Aorta (tissue), 5 donors: ENCODE data around the gene RASL10B. TPM values are rescaled to one million over a fixed set of nuclear protein-coding genes. Genes with fewer than 3 reads are reported as not detected.

Source experiments
- ATAC-seq: fragments of 200-7000 bp; cut with Tn5 transposase; one replicate; pipeline ENCODE4 v1.9.1; 2022; ENCODE audit warnings: moderate library complexity; ENCODE audit not compliant: low FRiP score
- DNase-seq, 2 donors: peaks; one replicate each; pipeline ENCODE4 v3.0.0-alpha.2; 2020
- H3K27ac ChIP-seq, 2 donors: one replicate each; pipeline ENCODE4 v1.5.1; 2013; ENCODE audit warnings: low read length in 2 of 2, mild to moderate bottlenecking in 2 of 2, moderate library complexity in 2 of 2, control low read depth in 1 of 2, inconsistent platforms in 1 of 2, low read depth in 1 of 2
- H3K27me3 ChIP-seq, 2 donors: one replicate each; pipeline ENCODE4 v1.6.1; 2013; ENCODE audit warnings: control low read depth in 1 of 2, low read length in 1 of 2, mild to moderate bottlenecking in 1 of 2, moderate library complexity in 1 of 2; ENCODE audit not compliant: insufficient read depth in 2 of 2, control insufficient read depth in 1 of 2
- H3K36me3 ChIP-seq, 2 donors: one replicate each; pipeline ENCODE4 v1.6.1; 2013; ENCODE audit warnings: control low read depth in 1 of 2, low read length in 1 of 2, mild to moderate bottlenecking in 1 of 2; ENCODE audit not compliant: insufficient read depth in 2 of 2, control insufficient read depth in 1 of 2
- H3K4me1 ChIP-seq, 2 donors: one replicate each; pipeline ENCODE4 v1.6.1; 2013; ENCODE audit warnings: low read length in 2 of 2, control low read depth in 1 of 2, mild to moderate bottlenecking in 1 of 2, moderate library complexity in 1 of 2; ENCODE audit not compliant: insufficient read depth in 2 of 2, control insufficient read depth in 1 of 2
- H3K4me3 ChIP-seq, 2 donors: one replicate each; pipeline ENCODE4 v1.5.1; 2013; ENCODE audit warnings: low read length in 2 of 2, control low read depth in 1 of 2, mild to moderate bottlenecking in 1 of 2
- H3K9me3 ChIP-seq: one replicate; pipeline ENCODE4 v1.6.1; 2013; ENCODE audit warnings: mild to moderate bottlenecking, low read length; ENCODE audit not compliant: control insufficient read depth
- WGBS, 2 donors: extraction: QIAGEN DNeasy Blood & Tissue Kit; methylation state at CpG; one replicate each; pipeline ENCODE4 v1.1.7; 2013; 5-methylcytosine and 5-hydroxymethylcytosine counted together
- intact Hi-C, 2 donors: fragments of 100-400 bp; cut with DNase I; formaldehyde crosslinking; loops; one replicate each; pipeline versions ENCODE4 v1.14.2 to v1.15.0; 2022
- polyA plus RNA-seq, 2 donors: library from polyadenylated mRNA; stranded (reverse); fragments of 200-250 nt; gene quantifications; one replicate each; pipeline ENCODE4 v1.2.3, GENCODE V29; 2013
- total RNA-seq, 2 donors: library from RNA; stranded (reverse); fragmentation: NEBNext Ultra II Directional; extraction: Animal tissue kit (Norgen Biotek cat#: 25700); gene quantifications; one replicate each; pipeline ENCODE4 v1.2.1, GENCODE V29; 2021
- donor health status: healthy with polysubstance abuse.
- donor health status: Bipolar disorder and iron deficiency.
- donor health status: DM: no; HTN: no; CAD: no.
- donor health status: DM: no; HTN: no; CAD: no.
- donor health status: DM: yes; HTN: yes; CAD: no.

The RASL10B gene
- total and polyA plus RNA-seq, 4 donors: 0.31 to 3.5 (median 1.3) TPM

DNA sequence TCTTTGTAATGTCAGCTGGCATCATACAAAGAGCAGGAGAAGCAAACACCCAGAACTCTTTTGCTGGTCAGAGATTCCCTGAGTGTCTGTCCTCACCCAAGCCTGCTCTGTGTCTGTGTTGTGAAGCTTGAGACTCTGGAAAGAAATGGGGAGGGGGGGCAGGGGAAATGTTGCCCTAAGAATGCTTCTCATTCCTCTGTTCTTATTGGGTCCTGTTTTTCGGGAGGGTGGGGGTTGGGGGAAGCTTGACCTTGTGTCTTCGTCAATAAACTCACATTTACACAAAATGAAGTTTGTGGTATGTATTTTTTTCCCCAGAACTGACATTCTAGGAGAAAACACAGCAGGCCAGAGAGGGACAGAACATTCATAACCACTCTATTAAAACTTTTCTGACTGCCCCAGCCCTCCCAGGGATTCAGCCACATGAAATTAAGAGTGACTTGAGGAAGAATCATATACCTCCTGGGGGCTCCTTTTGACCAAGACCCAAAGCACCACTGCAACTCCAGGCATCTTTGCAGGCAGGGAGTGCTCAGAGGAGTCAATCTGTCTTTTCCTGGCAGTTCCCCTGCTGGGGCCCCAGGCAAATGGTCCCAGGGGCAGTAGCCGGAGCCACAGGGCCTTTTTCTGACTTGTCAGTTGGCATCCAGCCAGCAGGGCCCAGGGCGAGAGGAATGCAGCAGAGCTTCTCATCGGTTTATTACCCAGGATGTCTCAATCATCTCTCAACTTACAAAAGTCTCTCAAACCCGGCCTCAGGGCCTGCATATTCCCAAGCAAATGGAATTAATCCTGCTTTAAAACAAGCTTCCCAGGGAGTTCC is 5.1 kb upstream of the RASL10B start:
- H3K4me3 ChIP-seq: no peak overlapping the region
- 24 to 30% methylated on average over 6 of the region's 6 CpGs for WGBS, 2 donors
- intact Hi-C loops: no loop called here
- peak; percentile 77 to 85 for DNase-seq
- no peak for ATAC-seq
- no peaks in the 10 kb centered on the region for H3K9me3 ChIP-seq
- H3K4me1 ChIP-seq: no peaks in the 10 kb centered on the region
- H3K27ac ChIP-seq: no peak overlapping the region
- H3K36me3 ChIP-seq: peaks cover 5% of the 10 kb centered on the region in 2 donors
- no peaks in the 10 kb centered on the region for H3K27me3 ChIP-seq

DNA sequence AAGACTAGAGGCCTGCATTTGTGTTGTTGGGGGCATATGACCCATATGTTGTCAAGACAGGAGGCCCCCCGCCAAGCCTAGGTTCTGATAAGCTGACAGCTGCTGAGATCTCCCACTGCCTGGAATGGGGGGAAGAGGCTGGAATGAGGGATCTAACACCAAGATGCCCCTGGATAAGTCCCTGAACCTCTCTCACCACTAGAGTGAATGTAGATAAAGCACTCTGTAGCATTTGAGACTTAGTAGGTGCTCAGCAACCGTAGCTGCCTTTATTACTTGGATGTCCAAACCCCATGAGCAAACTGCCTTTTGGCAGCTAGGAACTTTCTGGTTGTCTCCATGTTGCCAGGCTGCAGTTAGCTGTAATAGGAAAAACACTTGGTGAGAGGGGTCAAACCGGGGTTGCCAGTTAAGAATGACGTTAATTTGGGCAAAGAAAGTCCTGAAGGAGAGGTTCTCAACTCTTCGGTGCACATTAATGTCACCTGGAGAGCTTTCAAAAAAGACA is 4.4 kb upstream of the RASL10B start:
- intact Hi-C loops: no loop called here
- peaks cover 5% of the 10 kb centered on the region in 2 donors for H3K36me3 ChIP-seq
- no peaks in the 10 kb centered on the region for H3K27me3 ChIP-seq
- H3K4me1 ChIP-seq: no peaks in the 10 kb centered on the region
- WGBS, 2 donors: 34 to 40% methylated on average over 5 of the region's 5 CpGs
- ATAC-seq (no peak), DNase-seq (no peak)
- no peaks in the 10 kb centered on the region for H3K9me3 ChIP-seq
- no peak overlapping the region for H3K27ac ChIP-seq
- H3K4me3 ChIP-seq: no peak overlapping the region

DNA sequence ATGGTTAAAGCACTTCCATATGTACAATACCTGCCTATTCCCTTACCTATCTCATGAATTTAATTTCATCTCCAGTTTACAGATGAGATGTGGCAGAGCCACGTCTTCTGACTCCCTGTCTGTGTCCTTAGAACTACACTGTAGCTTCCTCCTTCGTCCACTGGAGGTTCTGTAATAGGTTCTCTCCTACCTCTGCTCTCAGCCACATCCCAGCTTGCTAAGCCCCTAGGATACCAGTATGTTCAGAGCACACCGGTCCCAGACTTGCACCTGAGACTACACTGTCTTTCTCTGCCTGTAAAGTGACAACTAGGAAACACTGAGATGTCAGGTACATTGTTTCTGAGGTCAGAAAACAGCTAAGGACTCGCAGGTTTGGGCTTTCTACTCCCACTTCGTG is 3.8 kb upstream of the RASL10B start:
- no peaks in the 10 kb centered on the region for H3K27me3 ChIP-seq
- no peak for ATAC-seq
- 84 to 87% methylated on average over 5 of the region's 5 CpGs for WGBS, 2 donors
- H3K36me3 ChIP-seq: peaks cover 5% of the 10 kb centered on the region in 2 donors
- no peak overlapping the region for H3K27ac ChIP-seq
- no peaks in the 10 kb centered on the region for H3K9me3 ChIP-seq
- H3K4me3 ChIP-seq: no peak overlapping the region
- no peak for DNase-seq
- intact Hi-C loops: no loop called here
- no peaks in the 10 kb centered on the region for H3K4me1 ChIP-seq

DNA sequence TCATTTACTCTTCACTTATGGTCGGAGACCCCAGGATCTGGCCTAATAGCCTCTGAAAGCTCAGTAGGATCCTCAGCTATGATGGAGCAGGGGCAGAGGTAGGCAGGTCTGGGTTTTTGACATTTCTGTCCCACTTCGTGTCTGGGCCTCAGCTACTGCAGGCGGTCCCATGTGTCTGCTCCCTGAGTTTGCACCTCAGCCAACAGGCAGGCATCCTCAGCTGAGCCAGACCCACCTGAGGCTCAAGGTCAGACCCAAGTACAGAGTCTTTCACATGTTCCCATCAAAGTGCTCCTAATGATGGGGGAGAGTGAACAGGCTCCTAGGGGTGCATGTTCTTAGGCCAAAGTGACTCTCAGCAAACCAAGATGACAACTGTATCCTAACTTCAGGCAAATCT is 2.9 kb upstream of the RASL10B start:
- intact Hi-C loops: no loop called here
- no peaks in the 10 kb centered on the region for H3K27me3 ChIP-seq
- no peak overlapping the region for H3K4me3 ChIP-seq
- peaks cover 5% of the 10 kb centered on the region in 2 donors for H3K36me3 ChIP-seq
- no peak overlapping the region for H3K27ac ChIP-seq
- H3K9me3 ChIP-seq: no peaks in the 10 kb centered on the region
- DNase-seq (no peak), ATAC-seq (no peak)
- H3K4me1 ChIP-seq: no peaks in the 10 kb centered on the region
- WGBS, 2 donors: 82 to 90% methylated on average over 3 of the region's 3 CpGs

DNA sequence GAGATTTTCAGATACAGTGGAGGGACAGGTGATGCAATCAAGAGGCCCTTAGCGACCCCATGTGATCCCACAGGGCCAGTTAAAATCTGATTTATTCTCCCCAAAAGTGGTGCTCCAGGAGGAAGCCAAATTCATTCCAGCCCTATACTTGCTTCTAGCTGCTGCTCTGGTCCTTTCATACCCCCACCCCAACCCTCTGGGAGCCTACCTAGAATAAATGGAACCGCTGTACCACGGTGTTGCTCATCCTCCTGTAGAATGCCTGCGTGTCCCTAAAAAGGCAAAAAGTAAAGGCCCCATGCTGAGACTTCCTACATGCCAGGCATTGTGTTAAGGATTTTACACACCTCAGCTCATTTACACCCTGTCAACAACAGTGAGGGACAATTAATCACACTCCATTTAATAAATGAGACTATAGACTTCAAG is 2.0 kb upstream of the RASL10B start:
- no peak overlapping the region for H3K4me3 ChIP-seq
- no peaks in the 10 kb centered on the region for H3K27me3 ChIP-seq
- 77 to 81% methylated on average over 4 of the region's 4 CpGs for WGBS, 2 donors
- peaks cover 0 to 3% of the 10 kb centered on the region in 2 donors for H3K36me3 ChIP-seq
- H3K4me1 ChIP-seq: no peaks in the 10 kb centered on the region
- no peak for ATAC-seq
- no peaks in the 10 kb centered on the region for H3K9me3 ChIP-seq
- DNase-seq: no peak
- no peak overlapping the region for H3K27ac ChIP-seq
- intact Hi-C loops: no loop called here

DNA sequence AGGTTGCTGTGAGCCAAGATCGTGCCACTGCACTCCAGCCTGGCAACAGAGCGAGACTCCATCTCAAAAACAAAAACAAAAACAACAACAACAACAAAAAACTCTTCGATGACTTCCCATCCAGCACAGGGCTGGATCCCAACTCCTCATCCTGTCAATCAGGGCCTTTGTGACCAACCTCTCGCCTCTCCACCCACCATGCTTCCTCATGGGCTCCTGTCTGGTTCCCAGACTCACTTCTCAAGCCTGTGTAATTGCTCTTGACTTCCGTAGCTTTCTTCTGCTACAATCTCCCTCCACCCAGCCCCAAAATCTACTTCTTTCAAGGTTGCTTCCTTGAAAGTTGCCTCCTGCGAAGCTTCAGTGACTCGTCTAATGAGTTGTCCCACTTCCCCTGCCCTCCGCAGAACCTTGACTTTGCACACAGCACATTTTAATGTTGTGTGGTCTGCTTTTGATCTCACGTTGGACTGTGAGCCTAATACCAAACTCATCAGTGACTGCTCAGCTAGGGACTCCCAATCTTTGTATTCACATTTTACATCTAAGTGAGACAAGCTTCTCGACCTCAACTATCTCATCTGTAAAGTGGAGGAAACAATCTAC is 936 bp upstream of the RASL10B start:
- H3K36me3 ChIP-seq: no peaks in the 10 kb centered on the region
- no peaks in the 10 kb centered on the region for H3K9me3 ChIP-seq
- no peak overlapping the region for H3K27ac ChIP-seq
- ATAC-seq: no peak
- no peak for DNase-seq
- H3K4me1 ChIP-seq: no peaks in the 10 kb centered on the region
- H3K4me3 ChIP-seq: no peak overlapping the region
- no peaks in the 10 kb centered on the region for H3K27me3 ChIP-seq
- intact Hi-C loops: loop anchor here in 1 of 2 donors (5.0 kb wide), 1 partner anchor 58 kb away; no protein-coding TSS in a partner anchor
- WGBS, 2 donors: 84 to 85% methylated on average over 10 of the region's 10 CpGs

DNA sequence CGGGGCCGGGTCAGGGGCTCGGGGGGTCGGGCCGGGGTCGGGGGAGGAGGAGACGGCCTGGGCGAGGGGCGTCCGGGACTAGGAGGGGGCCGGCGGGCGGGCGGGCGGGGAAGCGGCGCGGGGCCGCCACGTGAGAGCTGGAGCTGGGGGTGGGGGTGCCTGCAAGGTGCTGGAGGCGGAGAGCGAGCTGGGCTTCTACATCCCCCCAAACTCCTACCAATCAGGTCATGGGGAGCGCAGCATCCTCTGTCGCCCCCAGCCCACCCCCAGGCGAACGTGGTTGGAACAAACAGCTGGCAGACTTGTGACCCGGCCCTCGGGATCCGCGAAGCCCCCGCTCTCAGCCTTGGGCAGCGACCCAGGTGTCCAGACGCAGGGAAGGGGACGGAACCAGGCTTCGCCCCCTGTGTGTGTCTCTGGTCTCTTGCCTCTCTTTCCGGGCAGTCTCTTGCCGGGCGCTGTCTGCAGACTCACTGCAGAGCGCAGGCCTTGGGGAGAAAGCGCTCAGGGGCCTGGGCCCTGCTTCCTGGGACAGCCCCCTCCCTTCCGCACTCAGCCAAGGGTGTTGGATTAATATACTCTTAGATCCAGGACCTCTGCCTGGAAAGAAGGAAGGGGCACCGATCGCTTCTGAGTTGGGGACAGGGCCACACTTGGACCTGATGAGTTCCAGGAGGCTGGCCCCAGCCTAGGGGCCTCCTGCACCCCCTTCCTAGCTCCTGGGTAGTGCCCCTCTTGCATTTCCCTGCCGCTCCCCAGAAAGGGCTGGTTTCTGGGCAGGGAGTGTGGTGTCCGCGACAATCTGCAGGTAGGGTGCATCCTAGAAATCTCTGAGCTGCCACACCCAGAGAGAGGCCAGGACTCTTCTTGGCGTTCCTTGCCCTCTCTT is 722 bp downstream of the RASL10B start:
- ATAC-seq (peak; percentile 20), DNase-seq (no peak)
- H3K4me3 ChIP-seq: peak overlapping the region; percentile 81 to 92
- no peaks in the 10 kb centered on the region for H3K4me1 ChIP-seq
- no peaks in the 10 kb centered on the region for H3K9me3 ChIP-seq
- no peak overlapping the region for H3K27ac ChIP-seq
- no peaks in the 10 kb centered on the region for H3K27me3 ChIP-seq
- H3K36me3 ChIP-seq: no peaks in the 10 kb centered on the region
- intact Hi-C loops: loop anchor here in 1 of 2 donors (5.0 kb wide), 1 partner anchor 60 kb away; no protein-coding TSS in a partner anchor
- WGBS, 2 donors: 10 to 16% methylated on average over 18 to 47 of the region's 47 CpGs

DNA sequence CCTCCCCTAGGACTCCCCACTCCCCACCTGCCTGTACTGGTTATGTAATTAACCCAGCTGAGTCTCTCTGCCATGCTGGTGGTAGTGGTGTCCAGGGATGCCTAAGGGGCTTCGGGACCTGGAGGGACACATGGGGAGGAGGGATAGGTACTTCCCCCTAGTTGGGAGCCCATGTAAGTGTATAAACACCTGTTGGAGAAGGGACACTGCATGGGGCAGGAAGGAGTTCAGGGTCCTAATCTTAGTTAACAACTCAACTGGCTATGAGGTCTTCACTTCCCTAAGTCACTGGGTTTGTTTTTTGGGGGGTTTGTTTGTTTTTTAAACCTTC is 1.3 kb downstream of the RASL10B start:
- H3K9me3 ChIP-seq: no peaks in the 10 kb centered on the region
- DNase-seq: no peak

More for the DNA sequence above, 1.3 kb downstream of the RASL10B start:
- no peak overlapping the region for H3K27ac ChIP-seq
- intact Hi-C loops: loop anchor here in 1 of 2 donors (5.0 kb wide), 1 partner anchor 60 kb away; no protein-coding TSS in a partner anchor
- no peaks in the 10 kb centered on the region for H3K27me3 ChIP-seq
- WGBS, 2 donors: 45 to 79% methylated on average over 1 of the region's 1 CpG
- H3K36me3 ChIP-seq: no peaks in the 10 kb centered on the region
- H3K4me3 ChIP-seq: no peak overlapping the region
- no peak for ATAC-seq
- H3K4me1 ChIP-seq: no peaks in the 10 kb centered on the region
